Cortex of kidney (tissue), 1 donor: ENCODE measurements around the gene AK5.

Source experiments
- DNase-seq: peaks from one replicate; lab custom pipeline; 2025; lab: John Stamatoyannopoulos, UW

The AK5 gene

GRCh38 chr1:77281491-77282186, at the start of gene AK5:
Gene AK5, plus strand, starts transcription at chr1:77282019. Its CDS starts 295 bp downstream, at chr1:77282314.
- no peak for DNase-seq

- no peak for DNase-seq
Observed at GRCh38 chr1:77232829-77233228, 49.0 kb upstream of the AK5 start.

GRCh38 chr1:77234096-77234495, 47.7 kb upstream of the AK5 start:
- no peak for DNase-seq

GRCh38 chr1:77234943-77235342, 46.9 kb upstream of the AK5 start:
- no peak for DNase-seq

DNA sequence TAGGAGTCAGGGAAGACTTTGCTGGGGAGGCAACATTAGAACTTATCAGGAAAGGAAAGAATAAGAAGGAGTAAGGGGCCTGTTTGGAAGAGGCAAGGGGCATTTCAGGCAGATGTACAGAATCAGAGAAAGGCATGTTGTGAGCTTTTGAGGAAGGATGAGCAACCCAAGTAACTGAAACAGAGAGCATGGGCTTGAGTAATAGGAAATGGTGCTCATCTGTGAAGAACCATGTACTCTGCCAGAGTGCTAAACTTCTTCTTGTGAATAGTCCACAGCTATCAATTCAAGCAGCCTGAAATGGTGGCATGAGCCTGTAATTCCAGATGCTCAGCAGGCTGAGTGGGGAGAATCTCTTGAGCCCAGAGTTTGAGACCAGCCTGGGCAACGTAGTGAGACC, 43.4 kb upstream of the AK5 start:
- DNase-seq = no peak

- DNase-seq = no peak
Observed at GRCh38 chr1:77239311-77239710, 42.5 kb upstream of the AK5 start.

DNA sequence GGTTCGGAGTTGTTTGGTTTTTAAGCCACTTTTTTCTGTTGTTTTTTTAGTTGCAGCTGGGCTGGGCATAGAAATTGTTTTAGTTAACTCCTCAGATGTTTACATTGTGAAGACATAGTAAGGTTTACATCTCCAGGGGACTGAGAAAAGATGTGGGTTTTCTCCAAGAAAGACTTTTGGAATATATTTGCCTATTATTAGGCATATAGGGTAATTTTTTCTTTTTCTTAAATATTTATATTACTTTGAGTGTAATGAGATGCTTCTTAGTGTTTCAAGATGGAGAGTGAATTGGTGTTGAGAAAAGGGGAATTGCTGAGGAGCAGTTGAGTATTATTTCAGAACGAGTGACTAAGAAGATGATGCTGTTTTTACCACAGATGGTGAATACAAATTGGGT, 36.0 kb upstream of the AK5 start:
- DNase-seq = no peak

DNA sequence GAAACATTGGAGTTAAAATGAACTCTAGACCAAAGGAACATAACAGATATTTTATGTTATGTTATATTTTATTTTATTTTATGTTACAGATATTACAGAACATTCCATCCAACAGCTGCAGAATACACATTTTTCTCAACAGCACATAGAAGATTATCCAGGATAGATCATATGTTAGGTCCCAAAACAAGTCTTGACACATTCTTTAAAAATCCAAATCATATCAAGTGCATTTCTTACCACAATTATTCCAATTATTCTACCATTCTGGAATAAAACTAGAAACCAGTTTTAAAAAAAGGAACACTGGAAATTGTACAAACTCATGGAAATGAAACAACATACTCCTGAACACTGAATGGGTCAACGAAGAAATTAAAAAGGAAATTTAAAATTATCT, 31.7 kb upstream of the AK5 start:
- no peak for DNase-seq

GRCh38 chr1:77253211-77253610, 28.6 kb upstream of the AK5 start:
- no peak for DNase-seq

DNA sequence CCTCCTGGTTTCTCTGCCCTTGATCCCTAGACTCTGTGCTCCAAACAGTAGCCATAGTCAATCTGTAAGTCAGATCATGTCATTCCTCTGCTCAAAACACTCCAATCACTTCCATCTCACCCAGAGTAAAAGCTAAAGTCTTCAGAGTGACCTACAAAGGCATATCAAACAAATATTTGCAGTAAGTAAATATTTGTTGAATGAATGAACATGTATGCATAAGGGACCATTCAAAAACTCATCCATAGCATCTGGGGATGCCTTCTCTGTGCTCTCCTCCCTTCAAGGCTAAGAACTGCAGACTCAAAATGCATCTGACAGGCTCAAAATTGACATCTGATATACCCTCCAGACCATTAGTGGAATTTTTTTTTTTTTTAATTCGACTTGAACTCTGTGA, 18.1 kb upstream of the AK5 start:
- DNase-seq = no peak

DNA sequence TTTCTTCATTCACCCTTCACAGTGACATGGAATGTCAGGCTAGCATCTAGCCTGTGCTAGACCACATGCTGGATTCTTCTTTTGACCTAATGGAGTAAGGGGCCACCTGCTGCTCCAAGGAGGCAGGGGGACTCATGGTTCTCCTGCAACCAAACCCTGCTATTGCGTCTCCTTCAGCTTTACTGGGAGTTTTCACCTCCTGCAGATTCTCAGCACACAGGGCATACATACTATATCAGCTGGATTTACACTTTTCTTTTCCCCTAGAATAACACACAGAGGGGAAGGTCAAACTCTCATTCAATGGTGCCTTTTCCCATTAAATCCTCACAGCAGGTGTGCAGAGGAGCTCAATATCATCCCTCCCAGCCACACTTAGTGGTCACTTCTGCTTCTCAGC, 16.6 kb upstream of the AK5 start:
- DNase-seq = no peak

DNA sequence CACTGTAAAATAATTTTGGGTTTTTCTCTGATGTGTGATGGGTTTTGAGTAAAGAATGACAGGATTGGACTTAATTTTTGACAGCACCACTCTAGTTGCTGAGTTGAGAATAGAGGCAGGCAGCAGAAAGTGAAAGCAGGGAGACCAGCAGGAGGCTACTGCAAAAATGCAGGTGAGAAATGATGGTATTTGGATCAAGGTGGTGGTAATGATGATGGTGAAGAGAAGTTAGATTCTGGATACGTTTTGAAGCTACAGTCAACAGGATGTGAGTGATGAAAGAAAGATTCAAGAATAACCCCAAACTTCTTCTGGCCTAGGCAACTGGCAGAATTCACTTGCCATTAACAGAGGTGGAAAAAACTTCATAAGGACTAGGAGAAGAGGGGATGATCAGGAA, 14.8 kb upstream of the AK5 start:
- DNase-seq = no peak

DNA sequence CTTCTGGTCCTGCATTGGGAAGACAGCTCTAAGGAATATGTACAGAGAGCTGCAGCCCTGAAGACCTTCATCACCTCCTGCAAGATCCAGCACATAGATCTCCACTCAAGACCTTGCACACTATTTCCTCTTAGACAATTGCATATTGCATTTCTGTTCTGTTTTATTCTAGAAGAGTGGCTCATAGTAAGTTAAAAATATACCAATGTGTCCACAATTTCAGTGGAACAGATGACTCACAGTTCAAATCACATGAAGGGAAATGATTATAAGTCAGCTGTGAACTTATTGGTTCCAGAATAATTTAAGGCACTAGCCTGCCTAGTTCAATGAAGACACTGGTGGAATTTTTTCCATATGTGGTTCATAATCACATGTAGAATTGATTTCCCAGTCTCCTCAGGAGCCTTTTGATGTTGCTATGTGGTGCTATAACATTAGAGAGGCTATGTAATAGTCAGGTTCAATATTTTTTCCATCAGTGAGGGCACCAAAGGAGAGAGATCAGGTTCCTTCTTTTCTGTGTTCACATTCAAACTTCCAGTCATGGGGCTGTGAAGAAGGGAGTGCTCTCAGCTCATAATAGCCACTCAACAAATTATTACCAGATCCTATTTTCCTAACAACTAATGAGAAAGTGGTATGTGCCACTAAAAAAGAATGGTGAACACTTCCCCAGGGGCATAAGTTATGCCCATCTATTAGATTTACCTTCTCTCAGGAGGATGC, 9.8 kb upstream of the AK5 start:
- no peak for DNase-seq

GRCh38 chr1:77273891-77274290, 7.9 kb upstream of the AK5 start:
- no peak for DNase-seq

DNA sequence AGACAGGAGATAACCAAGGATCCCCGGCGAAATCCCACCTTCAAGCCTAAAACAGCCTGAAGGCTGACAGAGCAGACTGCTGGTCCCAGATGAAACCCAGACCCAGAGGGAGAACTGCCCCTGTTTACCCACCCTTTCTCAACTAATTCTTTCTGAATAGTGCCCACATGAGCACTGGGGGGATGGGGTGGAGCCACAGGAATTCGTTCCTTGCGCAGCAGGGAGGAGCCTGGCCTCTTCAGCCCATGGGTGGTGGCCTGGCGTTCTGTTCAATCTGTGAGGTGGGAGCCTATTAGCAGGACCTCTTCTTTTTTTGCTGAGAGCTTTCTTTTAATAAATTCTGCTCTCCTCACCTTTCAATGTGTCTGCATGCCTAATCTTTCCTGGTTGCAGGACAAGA, 6.6 kb upstream of the AK5 start:
- DNase-seq = no peak

DNA sequence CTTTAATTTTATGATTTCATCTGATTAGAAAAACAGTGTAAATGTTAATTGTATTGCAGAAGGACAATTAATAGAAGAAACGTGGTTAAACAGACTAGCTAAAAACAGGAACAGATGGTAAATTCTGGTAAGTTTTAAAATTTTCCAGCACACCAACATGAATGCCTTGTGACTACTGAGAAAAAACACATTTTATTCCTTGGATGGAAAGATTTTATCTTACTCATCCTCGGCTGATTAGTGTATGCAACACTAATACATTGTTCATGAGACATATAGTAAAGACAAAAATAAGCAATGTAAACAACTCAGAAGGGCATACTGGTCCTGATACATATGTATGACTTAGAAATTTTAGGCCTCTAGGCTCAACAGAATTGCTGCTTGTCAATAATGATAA, 4.9 kb upstream of the AK5 start:
- no peak for DNase-seq

- DNase-seq = no peak
Observed at GRCh38 chr1:77279929-77280328, 1.9 kb upstream of the AK5 start.

- DNase-seq = no peak
Observed at GRCh38 chr1:77280962-77281361, 857 bp upstream of the AK5 start.

DNA sequence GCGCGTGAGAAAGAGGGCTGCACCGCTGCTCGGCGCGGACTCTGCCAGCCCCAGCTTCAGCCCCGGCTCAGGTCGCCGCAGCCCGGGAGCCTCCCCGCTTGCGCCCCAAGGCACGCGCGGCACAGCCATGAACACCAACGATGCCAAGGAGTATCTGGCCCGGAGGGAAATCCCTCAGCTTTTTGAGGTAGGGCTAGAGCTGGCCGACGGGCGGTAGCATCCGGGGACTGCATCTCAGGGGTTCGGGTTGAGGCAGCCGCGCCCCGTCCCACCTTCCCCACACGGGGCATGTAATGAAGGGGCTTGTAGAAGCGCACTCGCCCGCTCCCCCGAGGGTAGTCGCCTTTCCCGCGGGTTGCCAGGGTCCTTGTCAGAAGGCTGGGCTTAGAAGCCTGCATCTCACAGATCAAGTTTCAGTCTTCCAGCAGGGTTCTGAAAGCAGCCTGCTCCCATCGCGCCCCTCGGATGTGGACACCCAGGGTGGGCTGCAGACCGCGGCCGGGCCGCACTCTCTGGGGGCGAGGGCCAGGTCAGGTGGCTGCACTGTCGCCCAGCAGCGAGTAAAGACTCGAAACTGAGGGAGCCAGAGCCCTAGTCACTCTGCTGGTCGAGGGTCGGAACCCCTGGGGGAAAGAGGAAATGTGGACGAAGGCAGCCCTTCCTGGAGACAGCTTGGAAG, 507 bp downstream of the AK5 start:
- no peak for DNase-seq

GRCh38 chr1:77282866-77283539, 1.2 kb downstream of the AK5 start:
- DNase-seq = no peak

DNA sequence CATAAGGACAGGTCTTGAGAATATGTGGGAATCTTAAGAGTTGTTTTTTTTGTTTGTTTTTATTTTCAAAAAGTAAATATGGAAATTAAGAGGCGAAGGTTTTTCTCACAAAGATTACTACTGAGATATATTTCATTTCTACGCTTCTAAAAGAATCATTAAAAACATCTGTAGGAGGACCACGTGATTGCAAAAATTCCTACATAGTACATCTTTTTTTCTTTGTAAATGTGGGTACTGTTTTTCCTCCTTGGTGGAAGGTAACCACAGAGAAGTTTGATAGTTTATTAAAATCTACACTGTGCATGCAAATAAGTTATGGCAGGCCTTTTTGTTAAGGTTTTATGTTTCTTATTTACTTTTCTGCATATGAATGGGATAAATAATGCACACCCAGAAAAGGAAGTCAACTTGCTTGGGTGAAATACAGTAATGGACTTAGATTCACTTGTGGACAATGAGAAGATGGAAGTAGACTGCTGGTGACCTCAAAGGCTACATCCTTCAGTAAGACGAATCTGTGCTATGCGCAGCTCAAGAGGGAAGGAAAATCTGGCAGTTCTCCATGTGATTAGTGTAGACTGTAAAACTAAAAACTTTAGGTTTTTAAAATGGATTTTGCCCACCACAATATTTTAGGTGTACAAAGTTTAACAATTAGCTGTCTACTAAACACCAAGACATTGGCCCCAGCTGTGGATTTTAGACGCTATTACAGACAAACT, 2.0 kb downstream of the AK5 start:
- no peak for DNase-seq

GRCh38 chr1:77287535-77287934, 5.7 kb downstream of the AK5 start:
- no peak for DNase-seq
